ENCODE measurements around the gene CAPN5.

DNA sequence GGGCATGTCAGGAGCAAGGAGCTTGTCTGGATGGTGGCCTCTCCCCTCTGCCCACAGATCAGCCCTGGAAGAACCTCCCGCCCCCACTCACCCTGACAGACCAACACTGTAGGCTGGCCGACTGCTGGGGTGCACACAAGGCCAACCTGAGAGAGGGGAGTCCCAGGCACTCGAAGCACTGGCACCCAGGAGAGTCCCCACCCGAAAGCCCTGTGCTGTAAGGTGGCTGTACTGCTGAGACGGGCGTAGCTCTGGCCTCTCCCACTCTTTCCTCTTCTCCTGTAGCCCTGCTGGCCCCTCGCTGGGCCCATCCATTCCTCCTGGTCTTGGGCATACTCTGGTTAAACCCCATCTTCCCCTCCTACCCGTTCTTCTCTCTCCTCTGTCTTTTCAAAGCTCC lies 101.0 kb downstream of the CAPN5 start:
- TF ChIP-seq, protein P1, sequence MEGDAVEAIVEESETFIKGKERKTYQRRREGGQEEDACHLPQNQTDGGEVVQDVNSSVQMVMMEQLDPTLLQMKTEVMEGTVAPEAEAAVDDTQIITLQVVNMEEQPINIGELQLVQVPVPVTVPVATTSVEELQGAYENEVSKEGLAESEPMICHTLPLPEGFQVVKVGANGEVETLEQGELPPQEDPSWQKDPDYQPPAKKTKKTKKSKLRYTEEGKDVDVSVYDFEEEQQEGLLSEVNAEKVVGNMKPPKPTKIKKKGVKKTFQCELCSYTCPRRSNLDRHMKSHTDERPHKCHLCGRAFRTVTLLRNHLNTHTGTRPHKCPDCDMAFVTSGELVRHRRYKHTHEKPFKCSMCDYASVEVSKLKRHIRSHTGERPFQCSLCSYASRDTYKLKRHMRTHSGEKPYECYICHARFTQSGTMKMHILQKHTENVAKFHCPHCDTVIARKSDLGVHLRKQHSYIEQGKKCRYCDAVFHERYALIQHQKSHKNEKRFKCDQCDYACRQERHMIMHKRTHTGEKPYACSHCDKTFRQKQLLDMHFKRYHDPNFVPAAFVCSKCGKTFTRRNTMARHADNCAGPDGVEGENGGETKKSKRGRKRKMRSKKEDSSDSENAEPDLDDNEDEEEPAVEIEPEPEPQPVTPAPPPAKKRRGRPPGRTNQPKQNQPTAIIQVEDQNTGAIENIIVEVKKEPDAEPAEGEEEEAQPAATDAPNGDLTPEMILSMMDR (IDR thresholded peaks at IDR 0.05) = no peak
- TF ChIP-seq POLR2A (IDR thresholded peaks at IDR 0.05) = no peak

Measured in tibial nerve (tissue), 3 donors.